Upper lobe of left lung (tissue), 6 donors: Measurements from ENCODE around the gene OR1B1. TPM values are rescaled to one million over a fixed set of nuclear protein-coding genes. Genes with fewer than 3 reads are reported as not detected.

Source experiments
- ATAC-seq, 2 donors: fragments of 200-7000 bp; cut with Tn5 transposase; one replicate each; pipeline ENCODE4 v1.9.1; 2022; ENCODE audit warnings: mild to moderate bottlenecking in 2 of 2, moderate library complexity in 2 of 2; ENCODE audit not compliant: low FRiP score in 2 of 2
- DNase-seq, 2 donors: peaks; one replicate each; pipeline ENCODE4 v3.0.0-alpha.2; 2019 to 2020
- H3K27ac ChIP-seq, 4 donors: fragments of 200-600 bp; sonication (generic); one replicate each; pipeline ENCODE4 v1.5.1; 2016 to 2019
- H3K27me3 ChIP-seq, 4 donors: fragments of 200-600 bp; sonication (generic); one replicate each; pipeline ENCODE4 v1.5.1; 2017 to 2019
- H3K36me3 ChIP-seq, 4 donors: fragments of 200-600 bp; sonication (generic); one replicate each; pipeline ENCODE4 v1.5.1; 2016 to 2019
- H3K4me1 ChIP-seq, 4 donors: fragments of 200-600 bp; sonication (generic); one replicate each; pipeline ENCODE4 v1.5.1; 2018 to 2019
- H3K4me3 ChIP-seq, 4 donors: fragments of 200-600 bp; sonication (generic); one replicate each; pipeline ENCODE4 v1.5.1; 2017 to 2019; ENCODE audit warnings: mild to moderate bottlenecking in 2 of 4, moderate library complexity in 1 of 4
- H3K9me3 ChIP-seq, 4 donors: fragments of 200-600 bp; sonication (generic); one replicate each; pipeline ENCODE4 v1.5.1; 2018 to 2019
- CTCF ChIP-seq, 6 experiments: fragments of 450-650 bp in 4 of 6; fragments of 200-600 bp in 2 of 6; sonication (generic) in 2 of 6; IDR thresholded peaks; one replicate each; pipeline ENCODE4 v1.5.1; 2016 to 2019; ENCODE audit warnings: antibody characterized with exemption in 6 of 6
- EP300 ChIP-seq, 4 donors: sonication (generic); formaldehyde crosslinking; IDR thresholded peaks; one replicate each; pipeline ENCODE4 v1.5.1; 2017; ENCODE audit warnings: antibody characterized with exemption in 4 of 4, control low read depth in 2 of 4
- POLR2A ChIP-seq, 4 donors: fragments of 450-650 bp; IDR thresholded peaks; one replicate each; pipeline ENCODE4 v1.5.1; 2016 to 2017; ENCODE audit warnings: antibody characterized with exemption in 4 of 4, mild to moderate bottlenecking in 2 of 4
- POLR2AphosphoS5 ChIP-seq, 2 donors: sonication (generic); formaldehyde crosslinking; IDR thresholded peaks; one replicate each; pipeline ENCODE4 v1.5.1; 2017; ENCODE audit warnings: antibody characterized with exemption in 2 of 2
- WGBS, 2 donors: methylation state at CpG; one replicate each; pipeline ENCODE4 v1.1.5; 2017 to 2018; 5-methylcytosine and 5-hydroxymethylcytosine counted together
- total RNA-seq, 6 donors: library from RNA; depleted of rRNA in 4 of 6; stranded (reverse); fragments of >200 nt in 4 of 6; gene quantifications; one replicate each; pipeline versions ENCODE4 v1.1.0 to v1.2.1, GENCODE V29; 2016 to 2021
- donor health status: DM: no; HTN: no; CAD: no; lungs with moderate emphysema.
- donor health status: DM: no; HTN: yes; CAD: no; lungs with severe emphysema.

Gene OR1B1
- under 1 TPM in 2 of 6 donors, not detected in 4; 0.23 to 0.55 TPM for total RNA-seq

DNA sequence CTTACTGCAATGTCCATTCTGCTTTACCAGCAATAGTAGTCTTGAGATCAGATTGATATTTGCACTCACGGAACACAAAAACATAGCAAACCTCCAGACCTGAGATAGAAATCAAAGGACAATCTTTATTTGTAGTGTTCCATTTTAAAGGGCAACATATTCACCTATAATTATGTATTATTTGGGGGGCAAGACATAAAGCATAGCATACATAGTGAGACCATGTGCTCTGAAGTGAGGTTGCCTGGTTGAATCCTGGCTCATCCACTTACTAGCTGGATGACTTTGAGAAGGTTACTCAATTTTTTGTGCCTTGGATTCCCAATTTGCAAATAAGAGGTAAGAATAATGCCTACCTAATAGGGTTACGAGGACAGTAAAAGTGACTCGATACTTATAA, at the start of gene OR1B1:
OR1B1 (minus strand) TSS at position 101 of the 400 bp plus-strand sequence.
- H3K36me3 ChIP-seq: no peaks in the 10 kb centered on the region
- H3K9me3 ChIP-seq: no peaks in the 10 kb centered on the region
- no peak within 1 kb of the TSS for H3K27ac ChIP-seq
- H3K27me3 ChIP-seq: no peaks in the 10 kb centered on the region
- TF ChIP-seq CTCF (IDR thresholded peaks at IDR 0.05): no peak
- TF ChIP-seq EP300 (IDR thresholded peaks at IDR 0.05): no peak
- TF ChIP-seq POLR2A (IDR thresholded peaks at IDR 0.05): no peak
- TF ChIP-seq POLR2AphosphoS5 (IDR thresholded peaks at IDR 0.05): no peak
- no peak within 1 kb of the TSS for H3K4me3 ChIP-seq
- WGBS, 2 donors: 85 to 92% methylated on average over 3 of the region's 3 CpGs
- ATAC-seq: no peak
- no peaks in the 10 kb centered on the region for H3K4me1 ChIP-seq
- DNase-seq: no peak

DNA sequence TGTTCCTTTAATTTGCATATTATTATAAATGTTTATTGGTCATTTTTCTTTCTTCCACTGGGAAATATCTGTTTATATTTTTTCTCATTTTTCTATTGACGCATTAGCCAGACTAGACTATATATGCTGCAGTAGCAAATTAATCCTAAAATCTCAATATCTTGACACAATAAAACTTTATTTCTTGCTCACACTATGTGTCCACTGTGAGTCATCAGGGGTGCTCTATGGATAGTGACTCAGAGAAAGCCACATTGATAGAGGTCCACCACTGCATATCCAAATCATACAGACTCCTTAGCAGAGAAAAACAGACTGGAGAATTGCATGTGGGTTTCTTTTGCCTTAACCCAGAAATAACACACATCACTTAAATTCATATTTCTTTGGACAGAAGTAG, 38.3 kb upstream of the OR1B1 start:
- DNase-seq: no peak
- ATAC-seq: no peak
- 98 to 100% methylated on average over 1 of the region's 1 CpG for WGBS, 2 donors

GRCh38 chr9:122684851-122685250, 27.4 kb upstream of the OR1B1 start:
- H3K27me3 ChIP-seq: no peaks in the 10 kb centered on the region
- peaks cover 0 to 10% (median 3%) of the 10 kb centered on the region in 4 donors for H3K9me3 ChIP-seq
- DNase-seq: no peak
- H3K4me3 ChIP-seq: no peak overlapping the region
- no peak overlapping the region for H3K27ac ChIP-seq
- no peaks in the 10 kb centered on the region for H3K36me3 ChIP-seq
- TF ChIP-seq EP300 (IDR thresholded peaks at IDR 0.05) (no peak), POLR2A (IDR thresholded peaks at IDR 0.05) (no peak), POLR2AphosphoS5 (IDR thresholded peaks at IDR 0.05) (no peak)
- ATAC-seq: no peak
- H3K4me1 ChIP-seq: no peaks in the 10 kb centered on the region

More for the DNA sequence above, 38.3 kb upstream of the OR1B1 start:
- H3K27me3 ChIP-seq: no peaks in the 10 kb centered on the region
- no peak overlapping the region for H3K4me3 ChIP-seq
- no peak overlapping the region for H3K27ac ChIP-seq
- peaks cover 0 to 13% (median 4%) of the 10 kb centered on the region in 4 donors for H3K9me3 ChIP-seq
- TF ChIP-seq CTCF (IDR thresholded peaks at IDR 0.05): no peak
- TF ChIP-seq POLR2AphosphoS5 (IDR thresholded peaks at IDR 0.05): no peak
- no peak for TF ChIP-seq POLR2A (IDR thresholded peaks at IDR 0.05)
- TF ChIP-seq EP300 (IDR thresholded peaks at IDR 0.05): no peak
- H3K36me3 ChIP-seq: no peaks in the 10 kb centered on the region
- no peaks in the 10 kb centered on the region for H3K4me1 ChIP-seq

DNA sequence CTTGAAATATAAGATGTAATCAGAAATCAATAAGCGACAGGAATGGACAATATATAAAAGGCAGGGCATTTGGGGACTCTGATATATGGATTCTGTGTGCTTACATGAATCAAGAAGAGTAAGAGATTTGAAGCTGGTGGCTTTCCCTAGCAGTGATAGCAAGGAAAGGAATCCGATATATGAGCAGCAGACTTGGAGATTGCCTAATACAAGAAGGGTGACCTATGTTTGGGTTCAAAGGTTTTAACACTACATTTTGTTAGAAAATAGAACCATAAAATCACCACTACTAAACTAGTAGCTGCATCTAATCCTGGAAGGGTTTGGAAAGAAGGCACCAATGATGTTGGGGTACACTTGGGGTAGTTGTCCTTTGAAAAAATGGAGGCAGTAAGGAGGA, 15.1 kb upstream of the OR1B1 start:
- TF ChIP-seq POLR2A (IDR thresholded peaks at IDR 0.05) (no peak), CTCF (IDR thresholded peaks at IDR 0.05) (no peak), POLR2AphosphoS5 (IDR thresholded peaks at IDR 0.05) (no peak), EP300 (IDR thresholded peaks at IDR 0.05) (no peak)
- Histone ChIP-seq H3K36me3 (no peaks in the 10 kb centered on the region), H3K27ac (no peak overlapping the region), H3K4me1 (no peaks in the 10 kb centered on the region), H3K9me3 (peaks cover 0 to 15% (median 7%) of the 10 kb centered on the region in 4 donors), H3K4me3 (no peak overlapping the region), H3K27me3 (no peaks in the 10 kb centered on the region)
- ATAC-seq (no peak), DNase-seq (no peak)
- 58 to 94% methylated on average over 2 of the region's 2 CpGs for WGBS, 2 donors

DNA sequence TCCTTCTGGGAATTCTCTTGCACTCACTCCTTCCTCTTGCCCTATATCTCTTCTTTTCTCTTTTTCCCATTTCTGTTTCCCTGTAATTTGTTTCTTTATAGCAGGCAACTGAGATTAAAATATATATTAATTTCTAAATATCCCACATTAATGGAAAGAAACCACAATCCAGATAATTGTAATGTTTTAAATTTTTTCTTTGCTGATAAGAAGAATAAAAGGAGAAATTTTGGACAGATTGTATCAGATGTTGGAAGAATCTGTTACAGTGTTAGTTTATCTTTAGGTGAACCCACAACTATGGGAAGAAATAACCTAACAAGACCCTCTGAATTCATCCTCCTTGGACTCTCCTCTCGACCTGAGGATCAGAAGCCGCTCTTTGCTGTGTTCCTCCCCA, 4.0 kb upstream of the OR1B1 start, which contains the start of gene OR1L1:
OR1L1 (plus strand) TSS at position 301 of the 400 bp plus-strand sequence; CDS start at position 301, 0 bp downstream.
- ATAC-seq (no peak), DNase-seq (no peak)
- Histone ChIP-seq H3K27ac (no peak within 1 kb of the TSS), H3K4me3 (no peak within 1 kb of the TSS), H3K27me3 (no peaks in the 10 kb centered on the region), H3K9me3 (peaks cover 0 to 2% (median 0%) of the 10 kb centered on the region in 4 donors), H3K36me3 (no peaks in the 10 kb centered on the region), H3K4me1 (no peaks in the 10 kb centered on the region)
- 32 to 48% methylated on average over 2 of the region's 2 CpGs for WGBS, 2 donors
- no peak for TF ChIP-seq CTCF (IDR thresholded peaks at IDR 0.05)
- no peak for TF ChIP-seq EP300 (IDR thresholded peaks at IDR 0.05)
- no peak for TF ChIP-seq POLR2A (IDR thresholded peaks at IDR 0.05)
- no peak for TF ChIP-seq POLR2AphosphoS5 (IDR thresholded peaks at IDR 0.05)
